A673 (cell line): ENCODE data around the gene CST4. TPM values are rescaled to one million over a fixed set of nuclear protein-coding genes. Genes with fewer than 3 reads are reported as not detected.

Source experiments
- BruUV-seq: library from RNA; stranded (reverse); fragments of 400-500 nt; replicated peaks from 2 replicates; lab custom pipeline; 2021; lab: Mats Ljungman, UMichigan
- CTCF ChIA-PET: fragments of 300-600 bp; sonication (Branson Sonifier 250); formaldehyde crosslinking; loops from one replicate; lab custom pipeline; 2022; ENCODE audit warnings: antibody characterized with exemption; lab: Charles Lee
- POLR2A ChIA-PET: fragments of 300-600 bp; sonication (Branson Sonifier 250); formaldehyde crosslinking; loops from one replicate; lab custom pipeline; 2022; ENCODE audit warnings: antibody characterized with exemption; ENCODE audit not compliant: low non-redundant PET; lab: Charles Lee
- DNase-seq: peaks from one replicate; pipeline ENCODE4 v3.0.0-alpha.2; 2015; ENCODE audit warnings: low spot score
- H3K27ac ChIP-seq: fragments of 200-600 bp; sonication (generic); 2 replicates; pipeline ENCODE4 v1.5.1; 2016; ENCODE audit warnings: mixed run types, low read depth, mild to moderate bottlenecking, mixed read lengths, antibody characterized with exemption, low read length; ENCODE audit not compliant: poor library complexity, severe bottlenecking
- H3K27me3 ChIP-seq: fragments of 200-600 bp; sonication (generic); replicated peaks from 2 replicates; pipeline ENCODE4 v1.6.1; 2017; ENCODE audit warnings: mixed run types, low read depth, mild to moderate bottlenecking, mixed read lengths, antibody characterized with exemption, low read length; ENCODE audit not compliant: insufficient read depth, poor library complexity
- H3K36me3 ChIP-seq: fragments of 200-600 bp; sonication (generic); 2 replicates; pipeline ENCODE4 v1.6.1; 2016; ENCODE audit warnings: mixed run types, mild to moderate bottlenecking, mixed read lengths, antibody characterized with exemption, low read length; ENCODE audit not compliant: insufficient read depth, poor library complexity, severe bottlenecking
- H3K4me1 ChIP-seq: fragments of 200-600 bp; sonication (generic); 2 replicates; pipeline ENCODE4 v1.6.1; 2017; ENCODE audit warnings: mixed run types, mild to moderate bottlenecking, mixed read lengths, antibody characterized with exemption, low read length; ENCODE audit not compliant: insufficient read depth, poor library complexity, severe bottlenecking
- H3K4me3 ChIP-seq: fragments of 200-600 bp; sonication (generic); 2 replicates; pipeline ENCODE4 v1.5.1; 2016; ENCODE audit warnings: low read depth, mixed run types, mild to moderate bottlenecking, mixed read lengths, low read length; ENCODE audit not compliant: poor library complexity, severe bottlenecking
- H3K9me3 ChIP-seq: fragments of 200-600 bp; sonication (generic); 2 replicates; pipeline ENCODE4 v1.6.1; 2016; ENCODE audit warnings: mixed run types, low read depth, mild to moderate bottlenecking, mixed read lengths, antibody characterized with exemption, low read length; ENCODE audit not compliant: poor library complexity, severe bottlenecking
- EZH2 ChIP-seq: fragments of 200-600 bp; sonication (generic); IDR thresholded peaks from 2 replicates; pipeline ENCODE4 v1.6.1; 2017; ENCODE audit warnings: borderline replicate concordance, low read depth, mild to moderate bottlenecking, mixed read lengths, antibody characterized with exemption, low read length; ENCODE audit not compliant: poor library complexity, severe bottlenecking
- intact Hi-C: fragments of 100-400 bp; cut with micrococcal nuclease; formaldehyde crosslinking; loops from one replicate; pipeline ENCODE4 v1.10.0; 2022; ENCODE audit not compliant: unreplicated experiment
- total RNA-seq: library from RNA; stranded (reverse); gene quantifications from 2 replicates; pipeline ENCODE4 v1.2.3, GENCODE V29; 2021
- TF ChIP-seq, protein P1 (sequence below): fragments of 300-800, 200-600 bp; sonication (generic); conservative IDR thresholded peaks from 2 replicates; pipeline ENCODE4 v1.5.1; 2017; ENCODE audit warnings: low read depth, mild to moderate bottlenecking, antibody characterized with exemption, low read length, moderate library complexity, mixed read lengths

CST4 gene
- total RNA-seq, 1 experiment from 2014 or later, result not detected

DNA sequence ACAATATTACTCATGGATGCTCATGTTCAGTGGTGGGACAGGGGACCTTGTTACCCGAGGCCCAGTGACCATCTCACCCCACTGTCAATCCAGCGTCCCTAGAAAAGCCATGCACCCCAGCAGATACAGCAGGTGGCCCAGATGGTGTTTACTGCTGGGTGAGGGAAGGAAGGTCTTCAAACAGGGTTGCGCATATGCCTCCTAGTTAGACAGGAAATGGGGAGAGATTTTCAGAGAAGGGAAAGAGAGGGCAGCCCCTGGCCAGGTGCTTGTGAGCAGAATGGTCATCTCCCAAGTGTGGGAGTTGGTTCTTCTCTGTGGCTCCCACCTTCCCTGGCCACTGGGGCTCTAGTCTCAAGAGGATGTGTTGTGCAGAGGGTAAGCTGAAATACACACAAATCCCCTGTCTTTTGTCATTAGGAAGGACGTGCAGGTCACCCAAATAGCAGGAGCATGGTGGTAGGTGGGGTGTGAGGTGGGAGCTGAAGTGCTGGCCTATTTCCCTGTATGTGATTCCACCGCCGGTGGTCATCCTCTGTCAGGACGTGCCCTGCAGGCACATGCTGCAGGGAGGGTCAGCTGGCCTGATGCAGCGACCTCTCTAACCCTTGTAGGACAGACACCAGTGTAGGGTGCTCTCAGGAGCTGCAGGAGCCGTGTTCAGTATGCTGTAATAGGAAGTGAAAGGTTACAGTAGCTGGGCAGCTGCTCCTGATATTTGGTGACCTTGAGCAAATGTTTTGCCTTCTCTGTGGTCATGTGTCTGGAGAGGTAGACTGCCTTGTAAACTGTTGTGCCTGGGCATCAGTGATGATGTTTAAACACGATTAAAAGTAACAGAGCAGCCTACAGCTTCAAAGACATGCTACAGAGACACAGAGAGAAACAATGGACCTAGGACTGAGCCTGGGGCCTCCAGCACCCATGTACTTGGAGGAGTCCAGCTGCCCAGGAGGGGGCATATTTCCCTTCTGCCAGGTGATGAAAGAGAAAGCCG, 47.9 kb downstream of the CST4 start:
- Histone ChIP-seq H3K27ac (no peak overlapping the region), H3K36me3 (no peaks in the 10 kb centered on the region), H3K4me1 (no peaks in the 10 kb centered on the region), H3K9me3 (no peaks in the 10 kb centered on the region), H3K4me3 (no peak overlapping the region), H3K27me3 (no peaks in the 10 kb centered on the region)
- ChIA-PET POLR2A (no interaction called here), CTCF (no interaction called here)
- BruUV-seq, result no TSS peak
- no peak for DNase-seq
- intact Hi-C loops, result no loop called here
- TF ChIP-seq, protein P1, sequence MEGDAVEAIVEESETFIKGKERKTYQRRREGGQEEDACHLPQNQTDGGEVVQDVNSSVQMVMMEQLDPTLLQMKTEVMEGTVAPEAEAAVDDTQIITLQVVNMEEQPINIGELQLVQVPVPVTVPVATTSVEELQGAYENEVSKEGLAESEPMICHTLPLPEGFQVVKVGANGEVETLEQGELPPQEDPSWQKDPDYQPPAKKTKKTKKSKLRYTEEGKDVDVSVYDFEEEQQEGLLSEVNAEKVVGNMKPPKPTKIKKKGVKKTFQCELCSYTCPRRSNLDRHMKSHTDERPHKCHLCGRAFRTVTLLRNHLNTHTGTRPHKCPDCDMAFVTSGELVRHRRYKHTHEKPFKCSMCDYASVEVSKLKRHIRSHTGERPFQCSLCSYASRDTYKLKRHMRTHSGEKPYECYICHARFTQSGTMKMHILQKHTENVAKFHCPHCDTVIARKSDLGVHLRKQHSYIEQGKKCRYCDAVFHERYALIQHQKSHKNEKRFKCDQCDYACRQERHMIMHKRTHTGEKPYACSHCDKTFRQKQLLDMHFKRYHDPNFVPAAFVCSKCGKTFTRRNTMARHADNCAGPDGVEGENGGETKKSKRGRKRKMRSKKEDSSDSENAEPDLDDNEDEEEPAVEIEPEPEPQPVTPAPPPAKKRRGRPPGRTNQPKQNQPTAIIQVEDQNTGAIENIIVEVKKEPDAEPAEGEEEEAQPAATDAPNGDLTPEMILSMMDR, result no peak
- TF ChIP-seq EZH2, result no peak

DNA sequence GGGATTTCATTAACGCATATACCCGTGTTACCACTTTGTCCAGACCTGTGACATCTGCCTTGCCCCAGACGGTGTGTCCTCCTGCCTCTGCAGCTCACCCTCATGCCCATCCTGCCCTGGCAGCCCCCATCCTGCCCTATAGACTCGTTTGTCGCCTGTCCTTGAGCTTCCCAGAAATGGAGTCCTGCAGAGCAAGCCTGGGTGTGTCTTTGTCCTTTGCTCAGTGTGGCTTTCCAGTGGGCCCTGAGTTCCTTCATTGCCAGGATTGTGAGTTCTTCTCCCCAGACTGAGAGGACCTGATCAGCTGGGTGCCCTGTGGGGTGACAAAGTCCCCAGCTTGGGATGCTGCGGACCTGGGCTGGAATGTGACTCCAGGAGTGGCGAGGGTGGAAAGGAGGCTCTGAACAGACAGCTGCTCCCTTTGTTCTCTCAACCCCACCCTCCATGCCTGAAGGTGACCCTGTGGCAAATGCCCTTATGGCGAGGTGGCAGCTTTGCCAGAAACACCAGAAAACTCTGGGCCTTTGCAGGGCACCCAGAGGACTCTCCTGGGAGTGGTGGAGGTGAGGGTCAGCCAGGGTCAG, 48.7 kb downstream of the CST4 start:
- intact Hi-C loops, result no loop called here
- no peaks in the 10 kb centered on the region for H3K27me3 ChIP-seq
- H3K36me3 ChIP-seq, result no peaks in the 10 kb centered on the region
- no peaks in the 10 kb centered on the region for H3K4me1 ChIP-seq
- H3K27ac ChIP-seq, result no peak overlapping the region
- no peak for DNase-seq
- TF ChIP-seq, protein P1, result no peak
- TF ChIP-seq EZH2, result no peak
- H3K4me3 ChIP-seq, result no peak overlapping the region
- no peaks in the 10 kb centered on the region for H3K9me3 ChIP-seq
- ChIA-PET CTCF (no interaction called here), POLR2A (no interaction called here)
- no TSS peak for BruUV-seq

DNA sequence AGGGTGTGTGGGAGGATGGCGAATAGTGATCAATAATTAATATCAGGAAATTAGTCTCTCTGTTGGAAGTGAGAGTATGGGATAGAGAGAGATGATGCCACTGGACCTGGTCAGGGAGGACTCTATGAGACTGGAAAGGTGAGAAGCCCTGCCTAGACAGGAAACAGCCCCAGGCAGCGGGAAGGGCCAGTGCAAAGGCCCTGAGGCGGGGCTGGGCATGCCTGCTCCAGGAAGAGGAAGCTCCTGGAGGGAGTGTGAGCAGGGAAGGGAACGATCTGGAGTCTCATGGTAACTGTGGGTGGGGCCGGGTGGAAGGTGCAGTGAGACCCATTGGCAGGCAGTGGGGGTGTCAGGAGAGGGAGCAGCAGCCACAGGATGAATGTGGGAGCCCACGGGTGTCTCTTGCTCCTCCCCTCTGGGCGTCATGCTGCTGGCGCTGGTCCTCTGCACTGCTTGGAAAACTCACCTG, 49.3 kb downstream of the CST4 start:
- TF ChIP-seq, protein P1, result no peak
- TF ChIP-seq EZH2, result no peak

More for the DNA sequence above, 49.3 kb downstream of the CST4 start:
- Histone ChIP-seq H3K4me3 (no peak overlapping the region), H3K4me1 (no peaks in the 10 kb centered on the region), H3K27me3 (no peaks in the 10 kb centered on the region), H3K27ac (no peak overlapping the region), H3K36me3 (no peaks in the 10 kb centered on the region), H3K9me3 (no peaks in the 10 kb centered on the region)
- ChIA-PET CTCF (no interaction called here), POLR2A (no interaction called here)
- intact Hi-C loops, result no loop called here
- BruUV-seq, result no TSS peak
- DNase-seq, result no peak
